ENCODE results near the gene SDR9C7.
"Not testable (repeated sequence)": the region's sequence is repeated elsewhere in the genome, so short reads cannot be mapped to it uniquely, and the experiment has no call there.

Gene SDR9C7

GRCh38 chr12:56953314-56953713 lies 19.1 kb upstream of the SDR9C7 start:
- DNase-seq (ENCODE audit: low spot score): no peak

- DNase-seq (ENCODE audit: low spot score): no peak
Measured at GRCh38 chr12:56951582-56952339, 17.6 kb upstream of the SDR9C7 start.

GRCh38 chr12:56948881-56949280 lies 14.7 kb upstream of the SDR9C7 start:
- DNase-seq (ENCODE audit: low spot score): no peak

GRCh38 chr12:56948457-56948777 lies 14.2 kb upstream of the SDR9C7 start:
- DNase-seq (ENCODE audit: low spot score): no peak

- no peak for DNase-seq (ENCODE audit: low spot score)
Measured at GRCh38 chr12:56947633-56948456, 13.6 kb upstream of the SDR9C7 start.

- no peak for DNase-seq (ENCODE audit: low spot score)
Measured at GRCh38 chr12:56943878-56944277, 9.7 kb upstream of the SDR9C7 start.

GRCh38 chr12:56943374-56943773 lies 9.2 kb upstream of the SDR9C7 start:
- not testable (repeated sequence) for DNase-seq (ENCODE audit: low spot score)

GRCh38 chr12:56941299-56942017 lies 7.2 kb upstream of the SDR9C7 start:
- DNase-seq (ENCODE audit: low spot score): no peak

GRCh38 chr12:56940942-56941298 lies 6.7 kb upstream of the SDR9C7 start:
- DNase-seq (ENCODE audit: low spot score): not testable (repeated sequence)

- DNase-seq (ENCODE audit: low spot score): no peak
Measured at GRCh38 chr12:56935752-56936151, 1.5 kb upstream of the SDR9C7 start.

GRCh38 chr12:56935157-56935556 lies 949 bp upstream of the SDR9C7 start:
- no peak for DNase-seq (ENCODE audit: low spot score)

GRCh38 chr12:56932867-56933266 lies 1.3 kb downstream of the SDR9C7 start:
- DNase-seq (ENCODE audit: low spot score): no peak

- no peak for DNase-seq (ENCODE audit: low spot score)
Measured at GRCh38 chr12:56932146-56932545, 2.1 kb downstream of the SDR9C7 start.

GRCh38 chr12:56931474-56931978 lies 2.7 kb downstream of the SDR9C7 start:
- DNase-seq (ENCODE audit: low spot score): no peak

- no peak for DNase-seq (ENCODE audit: low spot score)
Measured at GRCh38 chr12:56930241-56930640, 4.0 kb downstream of the SDR9C7 start.

- no peak for DNase-seq (ENCODE audit: low spot score)
Measured at GRCh38 chr12:56929780-56930179, 4.4 kb downstream of the SDR9C7 start.

GRCh38 chr12:56928262-56928661 lies 5.9 kb downstream of the SDR9C7 start:
- DNase-seq (ENCODE audit: low spot score): no peak

GRCh38 chr12:56927281-56927680 lies 6.9 kb downstream of the SDR9C7 start:
- no peak for DNase-seq (ENCODE audit: low spot score)

GRCh38 chr12:56922031-56922430 lies 12.2 kb downstream of the SDR9C7 start:
- no peak for DNase-seq (ENCODE audit: low spot score)

GRCh38 chr12:56921346-56921745 lies 12.9 kb downstream of the SDR9C7 start:
- DNase-seq (ENCODE audit: low spot score): no peak

GRCh38 chr12:56918139-56918538 lies 16.1 kb downstream of the SDR9C7 start:
- DNase-seq (ENCODE audit: low spot score): not testable (repeated sequence)

- no peak for DNase-seq (ENCODE audit: low spot score)
Measured at GRCh38 chr12:56916996-56917333, 17.2 kb downstream of the SDR9C7 start.
